HG03571 (cell line): ENCODE results near the gene IL16.

Experiments
- ATAC-seq: cut with Tn5 transposase; IDR thresholded peaks from one replicate; pipeline ENCODE4 v1.9.1; 2021; ENCODE audit not compliant: unreplicated experiment

Gene IL16

DNA sequence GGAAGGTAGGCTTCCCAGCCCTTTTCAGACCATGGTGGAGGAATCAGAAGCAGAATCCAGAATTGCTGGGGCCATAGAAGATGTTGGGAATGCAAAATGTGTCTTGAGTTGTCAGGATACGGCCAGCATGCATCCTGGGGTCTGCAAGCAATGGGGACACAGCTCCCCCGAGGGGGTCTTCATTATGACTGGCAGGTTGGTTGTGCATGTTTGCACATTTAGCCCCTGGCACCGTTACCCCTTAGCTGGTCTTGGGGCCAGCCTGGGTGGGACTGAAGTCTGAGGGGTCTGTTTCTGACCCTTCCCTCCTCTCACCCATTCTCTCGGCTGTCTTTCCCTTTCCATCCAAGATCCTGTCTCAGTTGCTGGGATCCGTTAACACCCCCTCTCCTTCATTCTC, 76.5 kb downstream of the IL16 start:
- ATAC-seq = no peak

DNA sequence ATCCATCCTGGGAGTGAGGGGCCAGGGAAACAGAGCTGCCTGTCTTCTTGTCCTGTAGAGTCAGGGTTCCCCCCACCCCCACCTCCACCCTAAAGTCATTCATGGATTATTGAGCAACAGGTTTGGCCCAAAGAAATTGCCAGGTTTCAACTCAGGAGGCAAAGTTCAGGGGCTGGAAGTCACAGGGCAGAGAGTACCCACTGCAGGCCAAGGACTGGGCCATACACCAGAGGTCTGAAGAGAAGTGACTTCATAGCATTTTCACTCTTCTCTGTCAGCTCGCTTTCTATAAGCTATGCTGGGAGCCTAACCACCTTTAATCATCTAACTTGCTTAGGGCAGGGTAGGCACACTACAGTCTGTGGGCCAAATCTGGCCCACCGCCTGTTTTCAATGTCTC, 77.2 kb downstream of the IL16 start:
- ATAC-seq = no peak

- no peak for ATAC-seq
These were observed 77.6 kb downstream of the IL16 start for GRCh38 chr15:81274255-81274654.

- peak; percentile 91 for ATAC-seq
These were observed 78.4 kb downstream of the IL16 start for GRCh38 chr15:81274931-81275707.

DNA sequence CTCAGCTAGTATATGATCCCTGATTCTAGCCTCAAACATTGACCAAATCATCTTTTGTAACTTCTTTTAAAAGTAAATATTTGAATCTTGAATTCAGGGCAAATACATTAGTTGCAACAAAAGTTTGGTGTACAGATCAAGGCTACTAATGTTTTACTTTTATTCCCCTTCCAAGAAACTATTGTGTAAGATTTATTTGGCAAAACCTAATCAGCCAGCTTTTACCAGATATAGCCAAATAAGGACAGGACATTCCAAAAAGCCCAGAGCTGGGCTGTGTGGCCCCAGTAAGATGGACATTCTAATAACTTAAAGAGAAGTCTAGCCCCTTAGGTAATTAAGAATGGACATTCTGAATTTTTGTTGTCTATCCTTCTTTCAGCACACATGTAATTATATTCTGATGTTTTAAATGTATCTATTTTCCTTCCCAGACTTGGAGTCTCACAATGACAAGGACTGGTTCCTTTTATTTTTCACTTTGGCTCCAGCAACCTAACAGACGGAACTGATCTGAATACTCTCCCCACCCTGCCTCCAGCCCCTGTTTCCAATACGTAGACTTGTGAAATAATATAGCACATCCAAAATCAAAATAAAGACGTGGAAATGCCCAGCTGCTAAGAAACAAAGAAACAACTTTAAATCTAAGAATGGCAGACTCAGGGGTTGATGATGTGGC, 79.2 kb downstream of the IL16 start:
- ATAC-seq = no peak

- no peak for ATAC-seq
These were observed 80.3 kb downstream of the IL16 start for GRCh38 chr15:81276967-81277366.

GRCh38 chr15:81277851-81278250, 81.2 kb downstream of the IL16 start:
- no peak for ATAC-seq

DNA sequence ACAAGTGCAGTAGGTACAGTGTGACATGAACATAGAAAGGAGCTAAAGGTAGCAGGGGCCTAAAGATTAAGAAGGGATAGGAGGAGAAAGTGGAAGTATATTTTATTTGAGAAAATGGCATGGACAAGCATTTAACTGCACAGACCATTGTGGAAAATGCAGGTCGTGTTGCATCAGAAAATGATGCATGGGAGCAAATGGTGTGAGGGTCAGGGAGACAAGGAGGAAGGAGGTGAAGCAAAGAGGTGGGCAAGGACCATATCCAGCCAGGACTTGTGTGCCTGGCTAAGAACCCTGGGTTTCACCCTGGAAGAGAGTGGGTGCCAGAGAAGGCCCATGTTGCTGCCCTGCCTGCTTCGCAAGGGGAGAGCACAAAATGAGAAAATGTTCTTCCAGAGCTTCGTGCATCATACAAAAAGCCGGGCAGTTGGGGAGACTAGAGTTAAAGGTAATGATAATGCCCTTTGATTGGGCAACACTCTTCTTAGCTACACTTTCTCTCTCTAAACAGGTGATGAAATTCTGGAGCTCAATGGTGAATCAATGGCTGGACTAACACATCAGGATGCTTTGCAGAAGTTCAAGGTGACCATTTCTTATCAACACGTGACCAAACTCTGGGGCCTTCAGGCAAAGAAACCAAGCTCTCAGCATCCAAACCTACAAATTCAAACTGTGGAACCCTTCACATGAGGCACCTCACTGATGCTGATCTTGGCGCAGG, 81.8 kb downstream of the IL16 start:
- ATAC-seq = no peak

- ATAC-seq = no peak
These were observed 83.2 kb downstream of the IL16 start for GRCh38 chr15:81279621-81280485.

DNA sequence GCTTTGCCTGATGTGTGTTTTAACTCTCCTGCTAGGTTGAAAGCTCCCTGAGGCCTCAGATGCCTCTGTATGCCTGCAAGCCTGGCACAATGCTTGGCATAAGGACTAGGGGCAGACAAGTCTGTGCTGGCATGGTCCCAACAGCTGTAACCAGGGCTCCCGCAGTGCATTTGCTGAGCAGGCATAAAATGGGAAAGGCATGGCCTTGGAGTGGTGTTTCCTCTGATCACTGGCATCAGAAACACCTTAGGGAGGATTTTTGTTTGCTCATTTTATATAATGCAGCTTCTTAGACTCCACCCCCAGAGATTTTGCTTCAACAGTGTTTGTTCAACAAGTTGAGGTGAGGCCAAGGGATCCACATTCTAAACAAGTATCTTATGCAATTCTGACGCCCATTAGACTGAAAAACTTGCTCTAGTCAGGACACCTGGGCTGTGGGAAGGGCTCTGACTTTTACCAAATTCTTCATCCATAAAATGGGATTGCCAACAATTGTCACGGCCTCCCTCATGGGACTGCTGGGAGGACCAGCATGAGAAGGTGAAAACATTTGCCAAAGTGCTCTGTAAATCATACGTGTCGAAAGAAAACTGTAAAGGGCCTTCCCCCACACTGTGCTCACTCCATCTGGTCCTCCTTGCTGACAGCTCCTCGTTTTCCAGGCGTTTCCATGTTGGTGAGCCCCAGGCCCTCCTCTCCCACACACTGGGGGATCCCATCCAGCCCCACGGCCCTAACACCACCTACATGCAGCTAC, 84.2 kb downstream of the IL16 start:
- ATAC-seq = no peak

GRCh38 chr15:81281456-81281735, 84.7 kb downstream of the IL16 start:
- no peak for ATAC-seq

DNA sequence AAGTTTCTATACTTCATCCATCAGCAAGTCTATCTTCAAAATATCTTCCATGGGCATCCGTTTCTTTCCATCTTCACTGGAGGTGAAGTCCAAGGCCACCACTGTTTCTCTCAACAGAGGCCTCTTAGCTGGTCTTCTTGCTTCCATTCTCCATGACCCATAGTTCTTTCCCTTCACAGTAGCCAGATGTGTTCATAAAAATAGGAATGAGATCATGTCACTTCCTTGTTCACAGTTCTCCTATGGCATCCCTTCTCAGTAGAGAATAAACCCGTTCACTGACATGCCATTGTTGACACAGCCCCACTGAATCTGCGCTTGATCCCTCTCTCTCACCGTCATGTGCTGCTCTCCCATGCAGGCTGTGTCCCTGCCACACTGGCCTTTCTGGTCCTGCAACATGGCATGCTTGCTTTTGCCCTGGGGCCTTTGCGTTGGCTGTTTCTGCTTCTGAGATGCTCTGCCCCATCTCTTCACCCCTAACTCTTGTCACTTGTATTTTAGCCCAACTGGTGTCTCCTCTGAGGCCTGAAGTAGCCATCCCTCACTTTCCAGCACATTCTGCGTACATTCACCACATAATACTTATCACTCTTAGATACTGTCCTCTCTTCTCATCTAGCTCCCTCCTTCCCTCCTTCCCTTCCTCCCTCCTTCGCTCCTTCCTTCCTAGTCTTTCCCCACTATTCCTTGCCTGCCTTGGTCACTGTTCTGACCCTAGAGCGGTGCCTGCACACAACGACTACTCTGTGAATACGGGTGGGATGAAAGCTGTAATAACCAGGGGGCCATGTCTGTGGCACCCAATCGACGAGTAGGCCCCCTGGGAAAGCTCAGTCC, 85.3 kb downstream of the IL16 start:
- no peak for ATAC-seq

DNA sequence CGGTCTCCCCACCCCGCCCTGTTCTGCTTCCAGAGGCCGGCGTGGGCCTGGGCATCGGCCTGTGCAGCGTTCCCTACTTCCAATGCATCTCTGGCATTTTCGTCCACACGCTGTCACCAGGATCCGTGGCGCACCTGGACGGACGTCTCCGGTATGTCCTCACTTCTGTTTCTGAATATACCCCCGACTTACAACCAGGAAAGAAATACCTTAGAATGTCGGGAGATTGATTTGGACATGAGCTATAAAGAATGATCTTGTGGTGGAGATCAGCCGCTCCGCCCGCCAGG, 85.9 kb downstream of the IL16 start:
- no peak for ATAC-seq

DNA sequence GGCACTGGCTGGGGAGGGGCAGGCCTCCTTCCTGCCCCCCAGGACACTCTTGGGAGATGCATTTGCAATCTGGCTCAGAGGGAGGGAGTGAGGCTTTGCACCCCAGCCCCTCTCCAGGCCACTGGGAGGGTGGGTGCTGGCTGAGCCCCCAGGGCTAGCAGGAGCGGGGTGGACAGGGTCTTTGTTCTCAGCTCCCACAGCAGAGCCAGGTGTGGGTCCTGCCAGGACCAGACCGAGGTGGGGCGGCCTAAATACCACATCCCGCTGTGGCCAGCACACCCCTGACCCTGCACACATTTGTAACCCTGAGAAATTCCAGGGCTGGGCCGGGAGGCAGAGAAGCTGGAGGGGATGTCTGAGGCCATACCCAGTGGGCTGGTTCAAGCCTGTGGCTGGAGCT, 86.2 kb downstream of the IL16 start:
- no peak for ATAC-seq

DNA sequence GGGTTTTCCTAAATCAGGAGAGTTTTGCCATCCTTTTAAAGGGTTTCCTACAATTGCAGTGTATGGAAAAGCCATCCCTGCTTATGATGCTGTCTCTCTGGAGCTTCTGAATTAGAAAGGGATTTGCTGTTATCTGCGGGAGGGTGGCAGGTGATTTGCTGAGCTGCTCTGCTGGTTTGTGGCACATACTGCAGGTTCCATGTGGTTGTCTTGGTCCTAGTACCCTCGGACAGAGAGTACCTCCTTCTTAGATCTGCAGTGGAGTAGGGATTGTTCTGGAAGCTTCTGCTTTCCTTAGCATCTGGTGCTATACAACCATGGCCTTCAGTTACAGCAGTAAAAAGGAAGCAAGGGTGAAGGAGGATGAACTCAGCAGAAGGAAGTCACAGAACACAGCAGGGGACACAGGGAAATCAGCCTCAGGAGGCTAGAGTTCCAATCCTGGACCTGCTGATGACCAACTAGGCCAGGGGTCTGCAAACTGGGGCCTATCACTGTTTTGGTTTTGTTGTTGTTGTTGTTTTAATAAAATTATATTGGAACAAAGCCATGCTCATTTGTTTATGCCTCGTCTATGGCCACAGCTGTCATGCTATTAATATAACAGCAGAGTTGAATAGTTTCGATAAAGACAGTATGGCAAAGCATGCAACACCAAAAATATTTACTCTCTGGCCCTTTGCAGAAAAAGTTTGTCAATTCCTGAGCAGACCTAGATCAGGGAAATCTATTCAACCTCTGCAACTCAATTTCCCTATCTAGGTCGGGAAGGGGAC, 87.8 kb downstream of the IL16 start:
- peak; percentile 44 for ATAC-seq

DNA sequence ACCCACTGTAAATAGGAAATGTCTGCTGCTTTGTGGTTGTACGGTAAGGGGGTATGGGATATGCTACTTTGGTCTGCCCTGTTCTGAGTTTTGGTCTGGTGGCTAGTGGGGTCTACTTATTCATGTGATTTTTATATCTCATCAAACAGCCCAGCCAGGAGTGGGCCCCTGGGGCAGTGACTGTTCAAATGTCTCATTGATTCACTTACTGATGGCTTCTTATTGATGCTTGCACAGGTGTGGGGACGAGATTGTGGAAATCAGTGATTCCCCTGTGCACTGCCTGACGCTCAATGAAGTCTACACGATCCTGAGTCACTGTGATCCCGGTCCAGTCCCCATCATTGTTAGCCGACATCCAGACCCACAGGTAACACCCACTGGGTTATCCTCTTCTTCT, 88.8 kb downstream of the IL16 start:
- no peak for ATAC-seq

- no peak for ATAC-seq
These were observed 90.0 kb downstream of the IL16 start for GRCh38 chr15:81286621-81287121.

DNA sequence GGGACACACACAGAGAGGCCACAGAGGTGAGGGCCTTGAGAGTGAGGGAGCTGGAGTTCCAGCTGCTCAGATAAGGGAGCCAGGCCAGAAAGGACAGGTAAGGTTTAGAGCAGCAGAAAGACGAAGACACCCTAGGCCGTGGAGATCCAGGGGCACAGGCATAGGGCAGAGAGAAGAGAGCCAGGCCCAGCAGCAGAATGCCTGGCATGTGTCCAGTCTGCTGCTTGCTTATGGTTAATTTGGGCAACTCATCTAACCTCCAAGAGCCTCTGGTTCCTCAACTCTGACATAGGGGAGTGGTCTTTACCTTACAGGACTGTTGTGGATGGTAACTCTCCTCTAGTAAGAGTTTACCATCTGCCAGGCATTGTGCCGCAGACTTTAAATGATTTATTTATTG, 91.4 kb downstream of the IL16 start:
- no peak for ATAC-seq

- ATAC-seq = no peak
These were observed 91.9 kb downstream of the IL16 start for GRCh38 chr15:81288616-81289015.
